ENCODE data around the gene WDFY4.

Gene WDFY4

DNA sequence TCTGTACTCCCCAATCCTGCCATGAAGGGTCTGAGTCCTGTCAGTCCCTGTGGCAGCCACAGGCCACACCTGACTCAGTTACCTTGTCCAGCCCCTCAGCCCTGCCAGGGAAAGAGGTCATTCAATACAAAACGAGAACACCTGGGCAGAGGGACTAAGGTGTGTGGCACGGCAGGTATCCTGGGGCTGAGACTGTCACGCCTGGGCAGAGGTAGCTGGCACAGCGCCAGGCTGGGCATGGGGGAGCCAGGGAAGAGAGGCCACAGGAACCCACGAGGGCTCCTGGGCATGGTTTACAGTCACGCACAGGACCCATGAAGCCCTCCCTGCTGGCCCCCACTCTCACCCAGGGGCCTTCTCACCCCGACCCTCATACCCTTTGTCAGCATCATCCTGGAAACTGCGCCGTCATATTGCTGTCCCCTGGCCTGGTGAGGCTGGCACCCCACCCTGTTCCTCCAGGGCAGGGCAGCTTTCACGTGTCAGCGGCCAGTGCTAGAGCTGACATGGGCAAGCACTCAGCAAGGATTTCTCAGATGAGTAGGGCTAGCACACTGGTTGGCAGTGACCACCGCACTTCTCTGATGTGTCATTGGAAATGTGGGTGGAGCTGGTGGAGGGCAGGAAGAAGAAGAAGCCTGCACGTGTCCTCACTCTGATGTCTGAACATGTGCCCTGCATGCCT, 212.2 kb downstream of the WDFY4 start:
- no peaks in the 10 kb centered on the region for H3F3A ChIP-seq (ENCODE audit: low read depth)
- H3K4me2 ChIP-seq (ENCODE audit: low read depth, low read length, poor library complexity, severe bottlenecking): no peak overlapping the region
- TF ChIP-seq, protein P1, sequence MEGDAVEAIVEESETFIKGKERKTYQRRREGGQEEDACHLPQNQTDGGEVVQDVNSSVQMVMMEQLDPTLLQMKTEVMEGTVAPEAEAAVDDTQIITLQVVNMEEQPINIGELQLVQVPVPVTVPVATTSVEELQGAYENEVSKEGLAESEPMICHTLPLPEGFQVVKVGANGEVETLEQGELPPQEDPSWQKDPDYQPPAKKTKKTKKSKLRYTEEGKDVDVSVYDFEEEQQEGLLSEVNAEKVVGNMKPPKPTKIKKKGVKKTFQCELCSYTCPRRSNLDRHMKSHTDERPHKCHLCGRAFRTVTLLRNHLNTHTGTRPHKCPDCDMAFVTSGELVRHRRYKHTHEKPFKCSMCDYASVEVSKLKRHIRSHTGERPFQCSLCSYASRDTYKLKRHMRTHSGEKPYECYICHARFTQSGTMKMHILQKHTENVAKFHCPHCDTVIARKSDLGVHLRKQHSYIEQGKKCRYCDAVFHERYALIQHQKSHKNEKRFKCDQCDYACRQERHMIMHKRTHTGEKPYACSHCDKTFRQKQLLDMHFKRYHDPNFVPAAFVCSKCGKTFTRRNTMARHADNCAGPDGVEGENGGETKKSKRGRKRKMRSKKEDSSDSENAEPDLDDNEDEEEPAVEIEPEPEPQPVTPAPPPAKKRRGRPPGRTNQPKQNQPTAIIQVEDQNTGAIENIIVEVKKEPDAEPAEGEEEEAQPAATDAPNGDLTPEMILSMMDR (conservative IDR thresholded peaks at IDR 0.05; ENCODE audit: low read length): no peak
- no peak for TF ChIP-seq EZH2phosphoT487 (IDR thresholded peaks at IDR 0.05; ENCODE audit: borderline replicate concordance)
- H3K36me3 ChIP-seq (ENCODE audit: insufficient read depth, low read length): no peaks in the 10 kb centered on the region
- H3K9me2 ChIP-seq (replicated peaks; ENCODE audit: low read depth, low read length): no peaks in the 10 kb centered on the region
- H2AFZ ChIP-seq (ENCODE audit: low read length): no peak overlapping the region
- no peak overlapping the region for H3K9ac ChIP-seq (ENCODE audit: low read depth, low read length, poor library complexity, severe bottlenecking)
- H3K79me2 ChIP-seq (ENCODE audit: insufficient read depth, low read length): no peaks in the 10 kb centered on the region
- H3K4me1 ChIP-seq (ENCODE audit: insufficient read depth, low read length, poor library complexity, severe bottlenecking): peaks cover 10% of the 10 kb centered on the region
- H4K20me1 ChIP-seq (ENCODE audit: insufficient read depth, low read length, poor library complexity, severe bottlenecking): no peaks in the 10 kb centered on the region
- no peaks in the 10 kb centered on the region for H3K27me3 ChIP-seq (ENCODE audit: insufficient read depth, low read length, poor library complexity, severe bottlenecking)
- no peaks in the 10 kb centered on the region for H3K9me3 ChIP-seq (ENCODE audit: insufficient read depth, low read depth, low read length)
- no peak overlapping the region for H3K4me3 ChIP-seq (ENCODE audit: low read length, poor library complexity, severe bottlenecking)

DNA sequence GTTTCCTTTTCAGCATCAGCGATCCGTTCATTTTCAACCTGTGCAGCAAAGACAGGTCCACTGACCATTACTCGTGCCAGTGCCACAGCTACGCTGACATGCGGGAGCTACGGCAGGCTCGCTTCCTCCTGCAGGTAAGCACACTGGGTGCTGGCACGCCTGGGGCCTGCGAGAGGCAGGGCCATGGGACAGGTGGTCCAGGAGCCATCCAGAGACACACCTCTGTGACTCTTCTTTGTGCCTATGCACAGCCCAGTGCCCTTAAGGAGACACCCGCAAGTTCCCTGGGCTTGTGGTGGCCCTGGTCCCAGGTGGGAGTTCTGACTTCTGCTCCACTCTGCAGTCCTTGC, 212.7 kb downstream of the WDFY4 start:
- peaks cover 10% of the 10 kb centered on the region for H3K4me1 ChIP-seq (ENCODE audit: insufficient read depth, low read length, poor library complexity, severe bottlenecking)
- no peak overlapping the region for H3K9ac ChIP-seq (ENCODE audit: low read depth, low read length, poor library complexity, severe bottlenecking)
- H3K36me3 ChIP-seq (ENCODE audit: insufficient read depth, low read length): no peaks in the 10 kb centered on the region
- H3K27me3 ChIP-seq (ENCODE audit: insufficient read depth, low read length, poor library complexity, severe bottlenecking): no peaks in the 10 kb centered on the region
- H3K79me2 ChIP-seq (ENCODE audit: insufficient read depth, low read length): no peaks in the 10 kb centered on the region
- no peaks in the 10 kb centered on the region for H3F3A ChIP-seq (ENCODE audit: low read depth)
- no peak overlapping the region for H3K4me2 ChIP-seq (ENCODE audit: low read depth, low read length, poor library complexity, severe bottlenecking)
- no peaks in the 10 kb centered on the region for H3K9me2 ChIP-seq (replicated peaks; ENCODE audit: low read depth, low read length)
- no peaks in the 10 kb centered on the region for H3K9me3 ChIP-seq (ENCODE audit: insufficient read depth, low read depth, low read length)
- no peak for TF ChIP-seq EZH2phosphoT487 (IDR thresholded peaks at IDR 0.05; ENCODE audit: borderline replicate concordance)
- TF ChIP-seq, protein P1 (conservative IDR thresholded peaks at IDR 0.05; ENCODE audit: low read length): no peak
- H4K20me1 ChIP-seq (ENCODE audit: insufficient read depth, low read length, poor library complexity, severe bottlenecking): no peaks in the 10 kb centered on the region
- H3K4me3 ChIP-seq (ENCODE audit: low read length, poor library complexity, severe bottlenecking): no peak overlapping the region
- no peak overlapping the region for H2AFZ ChIP-seq (ENCODE audit: low read length)

DNA sequence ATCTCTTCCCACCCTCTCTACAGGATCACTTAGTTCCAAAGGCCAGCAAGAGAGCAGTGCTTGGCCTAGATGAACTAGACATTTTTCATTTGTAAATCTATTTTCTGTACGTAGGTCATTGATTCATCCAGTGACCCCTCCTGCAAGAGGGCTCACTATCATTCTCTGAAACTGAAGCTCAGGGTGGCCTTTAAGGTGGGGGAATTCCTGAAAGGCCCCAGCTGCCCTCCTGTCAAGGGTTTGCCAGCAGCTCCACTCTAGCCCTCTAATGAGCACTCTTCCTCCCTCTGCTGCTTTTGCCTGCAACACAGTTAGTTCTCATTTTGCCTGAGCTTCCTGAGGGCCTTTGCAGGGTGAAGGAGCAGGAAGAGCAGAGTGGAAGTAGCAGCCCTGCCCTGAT, 213.8 kb downstream of the WDFY4 start:
- no peak overlapping the region for H3K9ac ChIP-seq (ENCODE audit: low read depth, low read length, poor library complexity, severe bottlenecking)
- H3K4me2 ChIP-seq (ENCODE audit: low read depth, low read length, poor library complexity, severe bottlenecking): no peak overlapping the region
- TF ChIP-seq EZH2phosphoT487 (IDR thresholded peaks at IDR 0.05; ENCODE audit: borderline replicate concordance): no peak
- TF ChIP-seq, protein P1 (conservative IDR thresholded peaks at IDR 0.05; ENCODE audit: low read length): no peak
- no peak overlapping the region for H3K4me3 ChIP-seq (ENCODE audit: low read length, poor library complexity, severe bottlenecking)
- H3K4me1 ChIP-seq (ENCODE audit: insufficient read depth, low read length, poor library complexity, severe bottlenecking): peaks cover 10% of the 10 kb centered on the region
- H3K9me2 ChIP-seq (replicated peaks; ENCODE audit: low read depth, low read length): no peaks in the 10 kb centered on the region
- H3K27me3 ChIP-seq (ENCODE audit: insufficient read depth, low read length, poor library complexity, severe bottlenecking): no peaks in the 10 kb centered on the region
- H2AFZ ChIP-seq (ENCODE audit: low read length): no peak overlapping the region
- no peaks in the 10 kb centered on the region for H3K36me3 ChIP-seq (ENCODE audit: insufficient read depth, low read length)
- H4K20me1 ChIP-seq (ENCODE audit: insufficient read depth, low read length, poor library complexity, severe bottlenecking): no peaks in the 10 kb centered on the region
- no peaks in the 10 kb centered on the region for H3K9me3 ChIP-seq (ENCODE audit: insufficient read depth, low read depth, low read length)
- H3F3A ChIP-seq (ENCODE audit: low read depth): no peaks in the 10 kb centered on the region
- no peaks in the 10 kb centered on the region for H3K79me2 ChIP-seq (ENCODE audit: insufficient read depth, low read length)
